Esophagus muscularis mucosa (tissue), 4 donors: ENCODE results near the gene TBC1D10B. TPM values are rescaled to one million over a fixed set of nuclear protein-coding genes. Genes with fewer than 3 reads are reported as not detected.

Experiments
- DNase-seq: peaks from one replicate; pipeline ENCODE4 v3.0.0-alpha.2; 2017; ENCODE audit errors: extremely low spot score
- H3K27ac ChIP-seq, 4 donors: fragments of 200-600 bp; sonication (generic); replicated peaks in 1 of 4; 1 replicate in 3 of 4; 2 replicates in 1 of 4; pipeline ENCODE4 v1.5.1; 2016 to 2019; ENCODE audit warnings: mild to moderate bottlenecking in 1 of 4
- H3K27me3 ChIP-seq, 4 donors: fragments of 200-600 bp; sonication (generic); one replicate each; pipeline versions ENCODE4 v1.5.1 to v1.6.0; 2016 to 2019
- H3K36me3 ChIP-seq, 4 donors: fragments of 200-600 bp; sonication (generic); one replicate each; pipeline ENCODE4 v1.5.1; 2016 to 2019
- H3K4me1 ChIP-seq, 4 donors: fragments of 200-600 bp; sonication (generic); one replicate each; pipeline ENCODE4 v1.5.1; 2016 to 2019
- H3K4me3 ChIP-seq, 4 donors: fragments of 200-600 bp; sonication (generic); 1 replicate in 2 of 4; 2 replicates in 2 of 4; pipeline ENCODE4 v1.5.1; 2016 to 2019; ENCODE audit warnings: mild to moderate bottlenecking in 4 of 4, moderate library complexity in 1 of 4
- H3K9me3 ChIP-seq, 4 donors: fragments of 200-600 bp; sonication (generic); 1 replicate in 3 of 4; 2 replicates in 1 of 4; pipeline ENCODE4 v1.5.1; 2016 to 2019
- EP300 ChIP-seq: sonication (generic); formaldehyde crosslinking; IDR thresholded peaks from one replicate; pipeline ENCODE4 v1.6.1; 2017; ENCODE audit warnings: antibody characterized with exemption
- POLR2A ChIP-seq: fragments of 450-650 bp; IDR thresholded peaks from one replicate; pipeline ENCODE4 v1.6.1; 2017; ENCODE audit warnings: antibody characterized with exemption, moderate library complexity, mild to moderate bottlenecking, low read depth
- POLR2AphosphoS5 ChIP-seq, 2 donors: sonication (generic); formaldehyde crosslinking; IDR thresholded peaks; one replicate each; pipeline ENCODE4 v1.6.1; 2017; ENCODE audit warnings: antibody characterized with exemption in 2 of 2
- WGBS: methylation state at CpG from one replicate; pipeline ENCODE4 v1.1.5; 2018; 5-methylcytosine and 5-hydroxymethylcytosine counted together
- intact Hi-C: fragments of 100-400 bp; cut with DNase I; formaldehyde crosslinking; loops from one replicate; pipeline ENCODE4 v1.15.1; 2023
- total RNA-seq, 4 donors: library from RNA; depleted of rRNA; stranded (reverse); fragments of >200 nt; gene quantifications; one replicate each; pipeline versions ENCODE4 v1.1.0 to v1.2.1, GENCODE V29; 2016
- TF ChIP-seq, protein P1 (sequence below), 3 experiments: fragments of 200-600 bp in 2 of 3; fragments of 450-650 bp in 1 of 3; sonication (generic) in 2 of 3; IDR thresholded peaks; one replicate each; pipeline ENCODE4 v1.5.1; 2017 to 2019; ENCODE audit warnings: antibody characterized with exemption in 3 of 3, mild to moderate bottlenecking in 2 of 3, moderate library complexity in 1 of 3

Gene TBC1D10B
- total RNA-seq, 4 donors from 2014 or later, result 21.2 to 41.5 (median 29.4) TPM

- intact Hi-C loops, result no loop called here
- TF ChIP-seq POLR2A (no peak), POLR2AphosphoS5 (IDR thresholded peaks at IDR 0.05) (no peak), EP300 (no peak)
- TF ChIP-seq, protein P1, sequence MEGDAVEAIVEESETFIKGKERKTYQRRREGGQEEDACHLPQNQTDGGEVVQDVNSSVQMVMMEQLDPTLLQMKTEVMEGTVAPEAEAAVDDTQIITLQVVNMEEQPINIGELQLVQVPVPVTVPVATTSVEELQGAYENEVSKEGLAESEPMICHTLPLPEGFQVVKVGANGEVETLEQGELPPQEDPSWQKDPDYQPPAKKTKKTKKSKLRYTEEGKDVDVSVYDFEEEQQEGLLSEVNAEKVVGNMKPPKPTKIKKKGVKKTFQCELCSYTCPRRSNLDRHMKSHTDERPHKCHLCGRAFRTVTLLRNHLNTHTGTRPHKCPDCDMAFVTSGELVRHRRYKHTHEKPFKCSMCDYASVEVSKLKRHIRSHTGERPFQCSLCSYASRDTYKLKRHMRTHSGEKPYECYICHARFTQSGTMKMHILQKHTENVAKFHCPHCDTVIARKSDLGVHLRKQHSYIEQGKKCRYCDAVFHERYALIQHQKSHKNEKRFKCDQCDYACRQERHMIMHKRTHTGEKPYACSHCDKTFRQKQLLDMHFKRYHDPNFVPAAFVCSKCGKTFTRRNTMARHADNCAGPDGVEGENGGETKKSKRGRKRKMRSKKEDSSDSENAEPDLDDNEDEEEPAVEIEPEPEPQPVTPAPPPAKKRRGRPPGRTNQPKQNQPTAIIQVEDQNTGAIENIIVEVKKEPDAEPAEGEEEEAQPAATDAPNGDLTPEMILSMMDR (IDR thresholded peaks at IDR 0.05), result no peak
- no peaks in the 10 kb centered on the region for H3K9me3 ChIP-seq
Observed at GRCh38 chr16:30395992-30396585, 25.8 kb upstream of the TBC1D10B start.

GRCh38 chr16:30395155-30395991, 25.1 kb upstream of the TBC1D10B start, which contains the start of gene ZNF48:
ZNF48 (plus strand) TSS chr16:30395420; CDS start chr16:30395795, 375 bp downstream.
- H3K4me1 ChIP-seq, result peaks cover 18 to 55% (median 49%) of the 10 kb centered on the region in 4 donors
- intact Hi-C loops, result no loop called here
- 0% methylated on average over 7 of the region's 103 CpGs for WGBS

More at GRCh38 chr16:30395992-30396585, 25.8 kb upstream of the TBC1D10B start:
- Histone ChIP-seq H3K27ac (peak overlapping the region; percentile 86 to 90 (median 89)), H3K4me1 (peaks cover 22 to 59% (median 54%) of the 10 kb centered on the region in 4 donors), H3K27me3 (no peaks in the 10 kb centered on the region), H3K36me3 (peaks cover 6 to 22% (median 16%) of the 10 kb centered on the region in 4 donors), H3K4me3 (peak overlapping the region; percentile 82 to 98 (median 91))
- DNase-seq, result no peak
- WGBS, result 20% methylated on average over 9 of the region's 13 CpGs

DNA sequence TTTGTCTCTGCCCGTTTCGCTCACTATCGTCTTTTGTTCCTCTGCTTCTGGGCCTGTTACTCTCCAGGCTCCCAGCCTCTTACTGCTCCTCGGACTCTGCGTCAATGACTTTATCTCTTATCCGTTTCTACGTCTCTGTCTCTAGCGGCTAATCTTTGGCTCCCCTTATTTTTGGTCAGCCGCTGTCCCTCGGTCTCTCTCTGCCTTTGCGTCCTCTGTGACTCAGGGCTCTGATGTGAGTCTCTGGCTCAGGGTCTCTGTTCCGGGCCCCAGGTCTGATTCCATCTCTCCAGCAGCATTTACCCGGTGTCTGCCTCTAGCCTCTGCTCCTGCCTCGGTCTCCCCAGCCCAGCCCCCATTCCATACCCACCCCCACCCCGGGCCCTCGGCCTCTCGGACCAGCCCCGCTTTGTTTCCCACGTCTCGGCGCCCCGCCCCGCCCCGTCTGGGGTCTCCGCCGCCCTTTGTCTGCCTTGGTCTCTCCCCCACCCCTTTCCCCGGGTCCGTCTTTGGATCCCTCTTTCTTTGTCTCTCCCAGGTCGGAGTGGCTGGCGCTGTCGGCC, 24.4 kb upstream of the TBC1D10B start:
- no peak for DNase-seq
- WGBS, result 6% methylated on average over 28 of the region's 31 CpGs
- H3K4me3 ChIP-seq, result peak overlapping the region; percentile 82 to 98 (median 91)
- H3K9me3 ChIP-seq, result no peaks in the 10 kb centered on the region
- peaks cover 18 to 51% (median 44%) of the 10 kb centered on the region in 4 donors for H3K4me1 ChIP-seq
- peaks cover 6 to 22% (median 16%) of the 10 kb centered on the region in 4 donors for H3K36me3 ChIP-seq
- no peaks in the 10 kb centered on the region for H3K27me3 ChIP-seq
- peak overlapping the region; percentile 86 to 90 (median 89) for H3K27ac ChIP-seq
- intact Hi-C loops, result no loop called here
- TF ChIP-seq POLR2AphosphoS5 (IDR thresholded peaks at IDR 0.05) (no peak), POLR2A (no peak), EP300 (no peak)
- TF ChIP-seq, protein P1 (IDR thresholded peaks at IDR 0.05), result no peak

More at GRCh38 chr16:30395155-30395991, 25.1 kb upstream of the TBC1D10B start, which contains the start of gene ZNF48:
- no peaks in the 10 kb centered on the region for H3K27me3 ChIP-seq
- peak within 1 kb of the TSS; percentile 82 to 98 (median 91) for H3K4me3 ChIP-seq
- peaks cover 6 to 22% (median 16%) of the 10 kb centered on the region in 4 donors for H3K36me3 ChIP-seq
- TF ChIP-seq POLR2AphosphoS5 (IDR thresholded peaks at IDR 0.05) (peak; percentile 72 to 79), POLR2A (peak; percentile 29), EP300 (no peak)
- TF ChIP-seq, protein P1 (IDR thresholded peaks at IDR 0.05), result peak; percentile 26 to 56 (median 47)
- peak within 1 kb of the TSS; percentile 86 to 90 (median 89) for H3K27ac ChIP-seq
- DNase-seq, result no peak
- H3K9me3 ChIP-seq, result no peaks in the 10 kb centered on the region

DNA sequence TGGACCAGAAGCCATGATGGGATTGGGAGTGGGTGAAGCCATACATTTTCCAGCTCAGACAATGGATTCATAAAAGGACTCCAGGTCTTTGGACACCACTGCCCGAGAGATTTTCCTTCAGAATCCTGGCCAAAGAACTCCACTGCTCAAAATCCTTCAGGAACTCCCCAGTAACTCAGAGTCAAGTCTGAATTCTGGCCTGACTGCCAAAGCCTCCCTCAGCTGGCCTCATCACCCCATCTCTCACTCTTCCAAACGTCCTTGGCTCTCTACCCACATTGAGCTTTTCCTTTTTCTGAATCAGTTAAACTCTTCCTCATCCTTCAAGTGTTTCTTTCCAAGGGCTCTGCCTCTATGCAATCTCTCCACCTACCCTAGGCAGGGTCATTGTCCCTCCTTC, 13.2 kb upstream of the TBC1D10B start:
- H3K36me3 ChIP-seq, result no peaks in the 10 kb centered on the region
- no peaks in the 10 kb centered on the region for H3K9me3 ChIP-seq
- peaks cover 6 to 21% (median 16%) of the 10 kb centered on the region in 4 donors for H3K4me1 ChIP-seq
- WGBS, result 34% methylated on average over 2 of the region's 2 CpGs
- no peaks in the 10 kb centered on the region for H3K27me3 ChIP-seq
- no peak overlapping the region for H3K27ac ChIP-seq
- TF ChIP-seq EP300, result no peak
- no peak overlapping the region for H3K4me3 ChIP-seq
- DNase-seq, result no peak
- intact Hi-C loops, result no loop called here
